HuH-7.5 (cell line): ENCODE data around the gene RET.
A peak's percentile ranks its signal among the peaks of the same experiment; 100 is the strongest.

Source experiments
- DNase-seq: peaks from one replicate; pipeline ENCODE4 v3.0.0; 2011; ENCODE audit warnings: low spot score

The RET gene

DNA sequence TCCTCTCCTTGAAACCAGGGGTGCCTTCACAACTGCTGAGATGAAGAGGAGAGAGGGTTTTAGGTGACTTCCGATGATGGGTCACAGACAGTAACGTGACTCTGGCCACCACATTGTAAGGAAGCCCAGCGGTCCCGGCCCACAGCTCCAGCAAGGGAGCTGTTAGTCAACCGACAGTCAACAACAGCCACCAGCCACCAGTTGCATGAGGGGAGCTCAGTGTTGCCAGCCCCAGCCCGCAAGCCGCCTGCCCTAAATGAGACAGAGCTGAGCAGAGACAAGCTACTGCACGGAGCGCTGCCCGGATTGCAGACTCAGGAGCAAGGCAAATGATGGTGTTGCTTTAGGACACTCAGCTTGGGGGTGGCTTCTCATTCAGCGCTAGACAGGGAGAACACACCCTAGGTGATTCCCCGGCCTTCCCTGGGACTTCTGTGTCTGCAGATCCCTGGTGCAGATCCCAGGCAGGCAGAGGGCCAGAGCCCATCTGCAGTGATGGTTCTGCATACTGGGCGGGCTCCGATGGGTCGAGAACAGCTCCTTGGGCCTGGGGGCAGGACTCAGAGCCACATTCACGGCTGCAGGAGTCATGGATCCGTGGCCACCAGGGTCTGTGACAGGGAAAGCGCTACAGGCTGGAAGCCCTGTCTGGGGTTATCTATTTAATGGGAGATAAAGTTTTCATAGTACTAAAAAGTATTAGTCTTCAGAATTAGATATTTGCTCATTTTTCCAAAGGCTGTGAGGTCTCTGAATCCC lies 14.3 kb upstream of the RET start:
- no peak for DNase-seq

DNA sequence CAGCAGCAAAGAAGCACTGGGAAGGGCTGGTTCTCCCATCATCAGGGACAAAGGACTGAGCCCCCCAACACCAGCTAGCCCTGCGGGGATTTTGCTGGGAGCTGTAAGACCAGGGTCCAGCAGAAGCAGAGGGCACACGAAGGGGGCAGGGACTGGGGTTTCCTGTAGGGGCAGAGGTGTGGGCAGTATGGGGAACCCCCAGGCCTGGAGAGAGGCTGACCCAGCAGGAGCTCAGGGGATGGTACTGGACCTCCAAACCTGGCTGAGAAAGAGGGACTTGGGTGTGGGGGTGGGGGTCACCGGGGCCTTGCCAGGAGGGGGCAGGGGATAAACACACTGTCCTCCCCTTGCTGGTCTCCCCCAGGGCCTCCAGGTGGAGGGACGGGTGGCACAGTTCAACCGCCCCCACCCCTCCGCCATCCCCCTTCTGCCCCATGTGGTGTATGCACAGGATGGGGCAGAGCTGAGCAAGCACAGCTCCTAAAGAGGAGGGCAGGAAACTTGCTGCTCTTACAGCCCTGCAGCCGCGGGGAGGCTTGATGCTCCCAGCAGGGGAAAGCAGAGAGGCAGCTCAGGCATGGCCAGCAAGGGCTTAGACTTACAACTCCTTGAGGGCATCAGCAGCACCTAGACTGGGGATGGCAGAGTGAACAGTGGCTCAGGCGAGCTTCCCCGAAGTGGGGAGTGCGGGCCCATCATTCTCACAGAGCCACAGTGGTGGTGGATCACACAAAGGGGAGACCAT lies 12.4 kb upstream of the RET start:
- no peak for DNase-seq

DNA sequence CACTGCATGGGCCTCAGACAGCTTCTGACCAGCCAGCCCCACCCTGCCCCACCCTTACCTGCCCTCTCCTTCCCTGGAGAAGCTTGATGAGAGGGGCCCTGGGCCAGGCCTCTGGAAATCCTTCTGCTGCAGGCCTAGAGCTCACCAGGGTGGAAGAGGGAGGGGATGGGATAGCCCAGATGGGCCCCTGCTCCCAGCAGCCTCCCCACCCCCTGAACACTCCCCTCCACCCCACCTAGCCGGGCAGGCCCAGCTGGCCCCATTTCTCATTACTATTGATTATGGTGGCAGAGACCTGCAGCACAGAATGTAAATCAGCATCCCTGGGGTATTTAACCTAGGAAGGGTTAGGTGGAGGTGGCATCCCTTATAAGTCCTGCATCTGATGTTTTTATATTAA lies 11.6 kb upstream of the RET start:
- DNase-seq: no peak

DNA sequence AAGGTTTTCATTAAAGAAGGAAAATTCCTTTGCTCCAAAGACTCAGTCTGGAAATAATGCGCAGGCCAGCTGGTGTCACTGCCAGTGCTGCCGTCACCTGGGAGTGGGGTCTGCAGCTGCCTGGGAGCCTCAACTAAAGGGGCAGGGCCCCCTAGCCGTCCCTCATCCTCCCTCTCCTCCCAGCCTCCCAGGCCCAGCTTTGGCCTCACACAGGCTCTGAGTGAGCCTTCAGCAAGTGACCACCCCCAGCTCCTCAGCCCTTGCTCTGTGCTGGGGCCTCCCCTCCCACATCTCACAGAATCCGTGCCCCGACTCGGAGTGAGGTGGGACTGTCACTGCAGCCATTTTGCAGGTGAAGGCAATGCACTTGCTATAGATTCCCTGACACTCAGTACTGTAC lies 11.1 kb upstream of the RET start:
- DNase-seq: no peak

DNA sequence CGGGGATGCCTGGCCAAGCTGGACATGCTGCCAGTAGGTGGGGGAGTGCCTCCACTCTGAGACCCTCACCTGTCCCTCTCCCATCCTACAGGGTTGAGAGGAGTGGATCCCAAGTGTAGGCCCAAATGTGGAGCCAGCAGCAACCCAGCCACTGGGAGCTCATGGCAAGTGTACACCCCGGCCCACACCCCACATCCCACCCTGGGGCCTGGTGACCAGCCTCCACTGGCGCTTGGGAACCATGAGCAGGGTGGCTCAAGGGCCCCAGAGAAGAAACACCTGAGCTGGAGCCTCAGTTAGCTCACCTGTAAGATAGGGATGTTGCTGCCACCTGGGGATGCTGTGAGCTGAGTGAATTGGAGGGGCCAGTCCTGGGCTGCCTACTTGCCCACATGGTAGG lies 10.4 kb upstream of the RET start:
- DNase-seq: no peak

DNA sequence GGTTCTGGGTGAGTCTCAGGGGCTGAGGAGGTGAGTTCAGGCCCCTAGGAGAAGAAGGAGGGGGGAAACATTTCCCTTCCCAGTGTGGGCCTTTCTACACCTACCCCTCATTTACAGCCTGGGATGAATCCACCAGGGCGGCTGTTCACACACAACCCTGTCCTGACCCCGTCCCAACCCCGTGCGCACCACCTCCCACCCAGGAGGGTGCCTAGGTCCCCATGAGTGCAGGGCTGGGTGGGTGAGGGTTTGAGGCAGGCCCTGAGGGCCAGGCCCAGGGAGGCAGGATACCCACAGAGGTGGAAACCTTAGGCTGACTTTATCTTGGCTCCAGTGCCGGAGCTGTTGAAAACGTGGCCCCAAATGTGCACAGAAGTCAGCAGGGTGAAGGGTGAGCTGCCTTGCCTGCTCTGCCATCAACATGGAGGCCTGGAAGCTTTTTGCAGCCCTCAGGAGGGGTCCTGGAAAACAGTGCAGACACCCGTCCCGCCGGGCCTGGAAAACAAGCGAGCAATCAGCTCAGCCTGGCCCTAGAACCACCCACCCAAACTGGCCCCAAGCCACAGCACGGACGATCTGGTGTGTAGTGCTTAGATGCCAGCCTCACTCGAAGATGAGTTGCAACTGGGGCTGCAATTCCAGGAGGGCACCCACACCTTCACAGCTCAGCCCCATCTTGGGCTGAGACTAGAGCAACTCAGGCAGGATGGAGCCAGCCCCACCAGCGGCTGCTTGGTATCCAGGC lies 9.3 kb upstream of the RET start:
- DNase-seq: no peak

DNA sequence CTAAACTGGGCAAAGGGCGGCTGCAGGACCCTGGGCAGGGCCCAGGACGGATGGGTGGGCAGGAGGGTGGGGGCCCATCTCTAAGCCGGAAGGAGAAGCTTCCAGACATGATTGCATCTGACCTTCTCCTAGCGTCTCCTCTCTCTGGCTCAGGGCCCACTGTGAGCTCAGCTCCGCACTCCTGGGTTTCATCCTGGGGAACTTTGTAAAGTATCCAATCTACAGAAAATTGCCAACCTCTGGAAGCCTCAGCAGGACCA lies 8.8 kb upstream of the RET start:
- DNase-seq: no peak

DNA sequence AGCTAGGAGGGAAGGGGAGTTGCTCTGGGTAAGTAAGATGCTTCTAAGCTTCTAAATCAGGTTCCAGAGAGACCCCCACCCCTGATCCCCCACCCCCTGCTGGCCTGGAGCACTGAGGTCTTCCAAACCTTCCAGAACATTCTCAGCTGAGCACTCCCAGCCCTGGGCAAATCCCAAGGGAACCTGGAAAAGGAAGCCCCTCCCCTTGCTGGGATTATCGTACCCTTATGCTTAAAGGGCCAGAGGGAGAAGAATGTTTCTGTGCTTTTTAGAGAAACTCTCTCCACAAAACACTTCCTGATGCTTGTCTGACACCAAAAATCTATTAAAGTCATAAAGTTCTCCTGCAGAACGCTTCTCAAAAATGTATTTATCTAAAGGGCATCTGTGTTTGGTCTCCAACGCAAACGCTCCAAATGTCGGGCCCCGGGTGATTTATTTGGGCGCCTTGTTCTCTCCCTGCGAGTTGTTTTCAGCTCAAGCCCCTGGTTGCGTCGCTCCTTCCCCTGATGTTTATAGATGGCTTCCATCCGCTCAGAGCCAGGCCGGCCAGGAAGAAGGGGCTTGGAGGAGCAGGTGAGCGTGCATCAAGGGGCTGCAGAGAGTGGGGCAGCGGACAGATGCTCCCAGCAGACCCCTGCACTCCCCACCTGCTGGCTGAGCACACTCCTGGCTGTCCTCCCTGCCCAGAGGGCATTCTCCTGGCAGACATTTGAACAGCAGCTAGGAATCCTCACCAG lies 8.2 kb upstream of the RET start:
- no peak for DNase-seq

DNA sequence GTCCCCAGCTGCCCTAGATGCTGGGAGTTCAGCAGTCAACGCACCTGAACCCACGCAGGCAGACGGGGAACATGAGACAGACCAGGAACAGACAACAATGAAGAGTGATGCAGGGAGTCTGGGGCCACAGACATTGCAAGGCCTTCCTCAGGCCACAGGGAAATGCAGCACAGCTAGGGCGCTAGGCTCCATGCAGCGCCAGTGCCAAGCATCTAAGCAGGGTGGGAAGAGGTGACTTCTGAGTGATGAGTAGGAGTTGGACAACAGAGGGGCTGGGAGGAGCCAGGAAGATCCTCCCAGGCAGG lies 7.7 kb upstream of the RET start:
- no peak for DNase-seq

DNA sequence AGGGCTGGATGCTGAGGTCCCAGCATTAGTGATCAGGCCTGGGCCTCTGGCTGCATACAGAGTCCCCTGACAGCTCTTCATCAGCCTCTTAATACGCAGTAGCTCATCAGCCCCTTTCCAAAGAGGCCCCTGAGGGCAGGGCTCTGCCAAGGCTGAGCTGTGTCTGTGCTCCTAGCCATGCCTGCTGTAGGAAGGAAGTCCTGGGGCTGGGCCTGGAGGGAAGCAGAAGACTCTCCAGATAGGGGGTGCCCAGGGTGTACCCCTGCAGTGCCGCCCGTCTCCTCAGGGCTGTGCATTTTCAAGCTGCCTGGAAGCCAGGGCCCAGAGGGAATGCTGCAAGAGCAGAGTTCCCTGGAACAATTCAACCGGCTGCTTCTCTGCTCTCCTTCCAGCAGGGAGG lies 7.3 kb upstream of the RET start:
- no peak for DNase-seq

DNA sequence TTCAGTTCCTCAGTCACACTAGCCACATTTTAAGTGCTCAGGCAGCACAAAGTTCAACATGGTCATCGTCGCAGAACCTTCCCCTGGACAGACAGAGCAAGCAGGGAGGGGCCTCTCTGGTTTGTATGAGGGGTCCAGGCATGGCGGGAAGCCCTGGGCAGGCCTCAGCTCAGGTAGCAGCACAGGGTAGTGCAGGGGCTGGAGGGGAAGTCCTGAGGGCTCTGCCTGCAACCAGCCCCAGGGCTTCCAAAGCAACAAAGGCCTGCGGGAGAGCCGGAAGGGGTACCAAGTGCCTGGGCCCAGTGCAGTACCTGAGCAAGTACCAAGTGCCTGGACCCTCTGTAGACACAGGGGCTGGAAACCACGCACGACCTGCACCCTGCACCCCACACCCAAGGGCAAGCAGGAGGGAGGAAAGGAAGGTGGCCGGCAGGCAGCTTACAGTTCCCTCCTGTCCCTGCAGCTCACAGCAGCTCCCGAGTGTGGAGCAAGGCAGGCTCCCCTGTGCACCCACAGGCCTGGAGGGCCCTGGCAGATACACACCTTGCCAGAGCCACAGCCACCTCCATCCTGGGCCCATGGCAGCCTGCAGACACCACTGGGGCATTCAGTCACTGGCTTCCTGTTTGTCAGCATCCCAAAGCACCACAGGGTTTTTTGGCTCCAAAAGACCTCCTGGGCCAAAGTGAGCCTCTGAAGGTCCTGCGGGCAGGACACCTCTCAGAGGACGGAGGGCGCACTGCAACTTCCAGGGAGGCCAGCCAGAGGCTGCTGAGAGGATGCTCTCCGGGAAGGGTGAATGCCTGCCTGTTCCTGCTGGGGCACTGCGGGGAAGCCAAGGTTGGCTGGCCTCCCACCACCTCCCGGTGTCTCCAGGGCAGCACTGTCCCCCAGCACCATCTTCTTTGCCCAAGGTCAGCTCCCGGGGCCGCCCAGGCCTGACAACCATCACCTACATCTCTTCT lies 6.5 kb upstream of the RET start:
- DNase-seq: no peak

DNA sequence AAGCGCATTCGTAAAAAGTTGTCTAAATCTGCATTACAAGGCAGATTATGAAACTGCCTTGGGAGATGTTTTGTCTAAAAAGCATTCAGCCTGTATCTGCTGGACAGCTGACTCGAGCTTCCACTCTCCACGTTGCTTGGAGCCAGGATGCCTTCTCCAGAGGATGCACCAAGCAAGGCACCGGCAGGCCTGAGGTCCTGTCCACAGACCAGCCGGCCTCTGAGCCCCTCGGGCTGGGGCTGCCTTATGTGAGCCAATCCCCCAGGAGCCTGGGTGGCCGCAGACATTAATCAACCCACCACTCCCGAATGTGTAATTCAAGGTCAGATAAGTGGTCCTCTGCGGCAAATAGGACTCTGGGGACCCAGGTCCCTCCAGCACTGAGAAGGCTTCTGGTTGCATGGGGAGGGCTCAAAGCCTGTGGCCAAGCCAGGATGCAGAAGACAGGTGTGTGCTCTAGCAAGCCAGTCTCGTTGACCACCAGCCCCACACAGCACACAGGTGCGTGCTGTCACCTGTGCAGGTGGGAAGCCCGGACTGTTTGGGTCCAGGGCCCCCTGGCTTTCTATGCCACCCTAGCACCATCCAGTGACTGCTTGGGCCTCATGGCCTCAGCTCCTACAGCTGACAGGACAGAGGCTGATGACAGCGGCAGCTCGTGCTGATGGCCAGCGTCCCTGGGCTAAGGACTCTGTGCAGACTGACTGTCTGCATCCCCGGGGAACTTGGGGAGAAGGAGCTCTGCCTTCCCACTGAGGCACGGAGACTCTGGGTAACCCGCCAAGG lies 4.8 kb upstream of the RET start:
- no peak for DNase-seq

DNA sequence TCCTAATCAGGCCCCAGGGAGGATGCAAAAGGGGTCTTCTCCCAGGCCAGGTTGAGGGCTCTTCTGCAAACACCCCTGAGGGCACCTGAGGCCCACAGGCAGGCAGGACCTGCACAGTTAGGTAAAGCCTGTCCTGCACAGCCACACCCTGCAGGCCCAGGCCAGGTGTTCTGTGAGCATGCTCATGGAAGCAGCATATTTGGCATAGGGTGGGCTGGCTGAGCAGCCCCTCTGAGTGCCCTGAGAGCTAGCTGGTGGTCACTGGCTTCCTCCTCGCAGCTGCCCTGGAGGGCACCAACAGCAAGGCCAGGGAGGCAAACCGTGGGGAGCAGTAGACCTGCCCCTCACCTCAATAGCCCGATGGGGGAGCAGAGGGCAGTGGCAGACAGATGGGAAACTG lies 3.7 kb upstream of the RET start:
- no peak for DNase-seq

DNA sequence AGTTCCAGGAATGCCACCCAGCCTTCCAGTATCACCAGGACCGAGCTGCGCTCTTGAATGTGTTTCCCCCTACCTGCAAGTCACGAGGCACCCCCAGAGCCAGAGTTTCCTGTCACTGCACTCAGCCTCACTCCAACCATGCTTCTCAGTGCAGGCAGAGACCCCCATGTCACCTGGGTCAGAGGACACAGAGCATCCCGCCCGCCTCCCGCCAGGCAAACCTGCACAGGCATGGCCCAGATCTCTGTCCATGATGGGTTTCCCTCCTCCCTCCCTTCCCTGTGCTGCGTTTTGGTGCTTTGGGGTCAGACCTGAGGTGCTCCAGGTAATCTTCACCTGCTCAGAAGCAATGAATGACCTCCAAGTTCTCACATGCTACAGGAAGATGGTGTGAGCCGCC lies 3.1 kb upstream of the RET start:
- DNase-seq: no peak

DNA sequence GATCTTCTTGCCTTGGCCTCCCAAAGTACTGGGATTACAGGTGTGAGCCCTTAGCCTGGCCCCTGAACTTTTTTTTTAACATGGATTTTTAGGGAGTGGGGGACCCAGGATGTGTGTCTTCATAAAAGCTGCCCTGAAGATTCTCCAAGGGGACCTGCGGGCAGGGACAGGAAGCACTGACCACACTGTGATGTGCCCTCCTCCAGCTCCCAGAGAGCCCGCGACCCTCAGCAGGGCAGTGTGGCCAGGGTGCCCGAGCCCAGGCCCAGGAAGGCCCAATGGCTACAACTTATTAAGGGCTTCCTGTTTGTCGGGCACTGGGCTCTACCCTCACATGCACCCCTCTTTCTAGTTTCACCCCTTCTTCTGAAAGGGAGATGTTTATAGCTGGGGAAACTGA lies 2.5 kb upstream of the RET start:
- no peak for DNase-seq

DNA sequence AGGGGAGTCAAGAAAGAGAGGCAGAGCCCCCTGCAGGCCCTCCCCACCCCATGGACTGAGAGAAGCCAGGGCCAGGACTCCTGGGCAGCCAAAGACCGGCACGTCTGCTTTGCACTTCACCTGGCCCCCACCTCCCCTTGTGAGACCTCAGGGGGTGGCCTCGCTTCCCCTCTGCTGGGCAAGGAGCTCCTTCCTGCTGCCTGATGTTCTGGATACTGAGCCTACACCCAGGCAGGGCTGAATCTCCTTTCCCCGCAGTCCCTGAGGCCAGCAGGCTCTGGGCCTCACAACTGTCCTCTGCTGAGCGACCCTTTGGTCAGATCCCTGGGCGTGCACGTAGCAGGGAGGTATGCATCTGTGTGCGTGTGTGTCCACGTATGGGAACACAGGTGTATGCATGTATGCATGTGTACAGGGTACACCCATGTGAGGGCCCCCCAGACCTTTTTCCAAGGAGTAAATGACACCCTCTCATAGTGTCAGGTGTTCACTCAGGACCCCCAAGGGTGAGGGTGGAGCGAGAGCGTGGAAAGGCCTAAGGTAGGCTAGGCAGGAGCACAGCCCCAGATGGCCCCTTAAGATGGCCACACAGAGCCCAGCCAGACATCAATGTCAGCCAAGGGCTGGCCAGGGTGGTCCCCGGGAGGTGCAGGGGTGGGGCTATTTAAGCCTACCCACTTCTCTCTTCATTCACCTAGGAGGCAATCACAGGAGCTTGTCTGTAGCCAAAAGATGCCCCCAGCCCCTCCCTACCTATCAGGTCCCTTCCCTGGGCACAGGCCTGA lies 1.9 kb upstream of the RET start:
- DNase-seq: no peak

DNA sequence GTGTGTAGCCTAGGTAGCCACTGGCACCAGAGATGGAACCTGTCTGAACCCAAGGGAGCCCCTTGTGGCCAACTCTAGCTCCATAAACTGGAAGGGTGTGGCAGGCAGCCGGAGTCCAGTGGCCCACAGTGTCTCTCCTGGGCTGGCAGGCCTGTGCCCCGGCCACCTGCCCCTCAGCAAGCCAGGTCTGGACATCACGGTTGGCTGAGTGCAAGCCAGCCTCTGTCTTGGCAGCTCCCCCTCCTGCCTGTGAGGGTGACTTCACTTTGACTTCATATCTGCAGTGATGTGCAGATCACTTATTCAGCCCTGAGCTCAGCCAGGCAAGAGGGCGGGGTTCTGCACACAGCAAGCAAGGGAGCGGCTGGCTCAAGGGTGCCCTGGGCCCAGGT lies 1.3 kb upstream of the RET start:
- DNase-seq: peak; percentile 47

DNA sequence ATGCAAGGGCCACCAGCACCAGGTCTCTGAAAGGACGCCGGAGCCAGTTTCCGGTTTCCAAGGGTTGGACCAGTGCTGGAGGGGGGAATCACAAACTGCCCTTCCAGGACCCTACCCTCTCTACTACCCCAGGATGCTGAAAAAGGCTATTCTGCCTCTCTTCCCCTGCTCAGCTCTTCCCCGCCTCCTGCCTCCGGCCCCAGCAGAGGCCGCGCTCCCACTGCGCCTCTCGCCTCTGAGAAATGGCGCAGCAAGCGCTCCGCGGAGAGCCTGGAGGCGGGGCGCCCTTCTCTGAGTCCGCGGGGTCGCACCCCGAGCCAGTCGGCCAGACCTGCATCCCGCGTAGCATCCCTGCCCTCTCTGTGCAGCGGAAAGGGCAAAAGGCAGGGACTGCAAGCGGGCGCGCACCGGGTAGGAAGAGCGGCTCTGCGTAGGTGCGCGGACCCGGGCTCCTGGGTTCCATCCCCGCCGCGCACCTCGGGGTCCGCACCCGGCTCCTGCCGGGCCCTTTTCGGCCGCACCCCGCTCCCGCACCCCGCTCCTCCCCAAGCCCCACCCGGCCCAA lies 476 bp upstream of the RET start:
- DNase-seq: no peak

DNA sequence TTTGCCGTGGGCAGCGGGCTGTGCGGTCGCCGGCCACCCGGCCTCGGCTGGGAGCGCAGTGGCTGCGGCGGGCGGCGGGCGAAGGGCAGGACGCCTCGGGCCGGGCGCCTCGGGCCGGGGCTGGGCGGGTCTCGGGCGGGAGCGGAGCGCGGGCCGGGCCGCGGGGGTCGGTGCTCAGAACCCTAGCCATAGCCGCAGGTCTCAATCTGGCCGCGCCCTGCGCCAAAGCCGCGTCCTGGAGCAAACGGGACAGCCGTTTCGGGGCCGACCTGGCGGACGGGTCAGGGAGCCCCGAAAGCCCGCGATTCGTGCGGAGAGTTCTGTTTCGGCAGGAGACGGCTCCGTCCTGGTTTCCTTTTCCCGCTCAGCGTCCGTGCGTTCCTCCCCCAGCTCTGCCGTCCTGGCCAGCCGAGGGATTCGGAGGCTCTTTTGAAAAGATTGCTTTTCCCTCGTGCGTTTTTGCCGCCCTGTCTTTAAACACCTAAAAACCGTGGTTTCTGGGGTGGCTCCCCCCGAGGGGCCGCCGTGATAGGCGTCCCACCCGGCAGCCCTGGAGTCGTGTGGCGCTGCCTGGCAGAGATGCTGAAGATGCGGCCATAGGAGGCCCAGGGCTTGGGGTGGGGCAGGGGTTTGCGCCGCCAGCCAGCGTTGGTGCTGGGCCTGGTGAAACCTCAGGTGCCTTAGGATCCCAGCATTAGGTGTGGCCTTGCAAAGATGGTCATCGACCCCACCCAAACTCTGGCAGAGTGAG lies 727 bp downstream of the RET start:
- DNase-seq: no peak
